Lower lobe of right lung (tissue), 2 donors: ENCODE results near the gene PTPN5. TPM values are rescaled to one million over a fixed set of nuclear protein-coding genes. Genes with fewer than 3 reads are reported as not detected.

ENCODE experiments used
- ATAC-seq, 2 donors: fragments of 200-7000 bp; cut with Tn5 transposase; one replicate each; pipeline ENCODE4 v1.9.1; 2020 to 2022; ENCODE audit warnings: mild to moderate bottlenecking in 2 of 2, moderate library complexity in 2 of 2
- DNase-seq: peaks from one replicate; pipeline ENCODE4 v3.0.0-alpha.2; 2020
- H3K27ac ChIP-seq: fragments of 200-600 bp; one replicate; pipeline ENCODE4 v1.8.0; 2022
- H3K27me3 ChIP-seq: fragments of 200-600 bp; one replicate; pipeline ENCODE4 v1.8.0; 2022; ENCODE audit warnings: low read depth
- H3K36me3 ChIP-seq: fragments of 200-600 bp; one replicate; pipeline ENCODE4 v1.8.0; 2022; ENCODE audit warnings: mild to moderate bottlenecking
- H3K4me1 ChIP-seq: fragments of 200-600 bp; one replicate; pipeline ENCODE4 v1.8.0; 2022
- H3K4me3 ChIP-seq: fragments of 200-600 bp; one replicate; pipeline ENCODE4 v1.8.0; 2022; ENCODE audit warnings: mild to moderate bottlenecking
- H3K9me3 ChIP-seq: fragments of 200-600 bp; one replicate; pipeline ENCODE4 v1.8.0; 2022
- CTCF ChIP-seq: fragments of 200-600 bp; IDR thresholded peaks from one replicate; pipeline ENCODE4 v1.8.0; 2022; ENCODE audit warnings: antibody characterized with exemption, mild to moderate bottlenecking
- intact Hi-C: fragments of 100-400 bp; cut with DNase I; formaldehyde crosslinking; loops from one replicate; pipeline ENCODE4 v1.11.0; 2022
- total RNA-seq: library from RNA; stranded (reverse); fragmentation: NEBNext Ultra II Directional; extraction: Animal tissue kit (Norgen Biotek cat#: 25700); gene quantifications from one replicate; pipeline ENCODE4 v1.2.1, GENCODE V29; 2021
- donor health status: DM: no; HTN: yes; CAD: no; lungs with severe emphysema.

The PTPN5 gene
- total RNA-seq, 1 donor from 2014 or later: 0.80 TPM

DNA sequence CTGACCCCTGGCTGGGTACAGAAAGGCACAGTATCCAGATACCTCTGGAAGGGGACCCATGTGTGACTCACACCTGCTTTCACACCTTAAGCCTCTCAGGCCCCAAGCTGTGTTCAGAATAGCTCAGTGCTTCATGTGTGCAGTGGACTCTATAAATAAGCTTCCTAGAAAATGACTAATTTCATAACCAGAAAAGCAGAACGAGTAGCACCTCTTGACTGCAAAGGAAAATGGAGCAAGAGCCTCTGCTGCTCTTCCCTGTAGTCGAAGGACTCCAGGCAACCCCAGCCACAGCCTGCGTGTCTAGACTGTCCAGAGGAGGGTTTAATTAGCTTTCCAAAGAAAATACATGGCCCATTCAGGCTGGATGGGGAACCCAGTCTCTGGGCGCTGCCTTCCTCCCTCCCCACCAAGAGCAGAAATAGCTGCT, 23.1 kb downstream of the PTPN5 start:
- no peaks in the 10 kb centered on the region for H3K9me3 ChIP-seq
- intact Hi-C loops: no loop called here
- no peaks in the 10 kb centered on the region for H3K4me1 ChIP-seq
- DNase-seq (no peak), ATAC-seq (peak; percentile 23 to 24)
- H3K36me3 ChIP-seq: no peaks in the 10 kb centered on the region
- H3K27me3 ChIP-seq: no peaks in the 10 kb centered on the region
- no peak overlapping the region for H3K4me3 ChIP-seq
- no peak for TF ChIP-seq CTCF
- no peak overlapping the region for H3K27ac ChIP-seq

- Histone ChIP-seq H3K4me1 (no peaks in the 10 kb centered on the region), H3K4me3 (no peak overlapping the region), H3K27ac (no peak overlapping the region), H3K9me3 (no peaks in the 10 kb centered on the region), H3K36me3 (no peaks in the 10 kb centered on the region), H3K27me3 (no peaks in the 10 kb centered on the region)
- intact Hi-C loops: no loop called here
- no peak for TF ChIP-seq CTCF
- ATAC-seq: no peak
- DNase-seq: no peak
Observed at GRCh38 chr11:18766015-18766414, 25.6 kb downstream of the PTPN5 start.

DNA sequence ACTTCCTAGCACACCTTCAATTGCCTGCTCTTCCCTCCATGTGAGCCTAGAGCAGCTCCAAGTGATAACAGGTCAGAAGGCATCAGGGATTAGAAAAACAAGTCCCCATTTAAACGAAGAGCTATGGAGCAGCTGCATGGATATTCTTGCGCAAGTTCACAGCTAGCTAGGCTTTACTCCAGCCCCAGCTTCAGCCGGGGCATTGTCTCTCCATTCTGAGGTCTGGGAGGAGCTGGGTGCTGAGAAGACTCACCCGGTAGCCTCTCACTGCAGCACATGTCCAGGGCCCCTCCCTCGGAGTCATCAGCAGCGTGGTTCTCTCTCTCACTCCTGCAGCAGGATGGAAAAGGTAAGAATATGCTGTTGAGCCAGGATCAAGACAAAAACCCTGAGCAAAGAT, 26.0 kb downstream of the PTPN5 start:
- H3K27ac ChIP-seq: no peak overlapping the region
- no peaks in the 10 kb centered on the region for H3K36me3 ChIP-seq
- H3K4me1 ChIP-seq: no peaks in the 10 kb centered on the region
- DNase-seq (no peak), ATAC-seq (peak; percentile 26 to 29)
- H3K4me3 ChIP-seq: no peak overlapping the region
- intact Hi-C loops: no loop called here
- no peaks in the 10 kb centered on the region for H3K27me3 ChIP-seq
- no peaks in the 10 kb centered on the region for H3K9me3 ChIP-seq
- no peak for TF ChIP-seq CTCF

GRCh38 chr11:18761741-18762140, 29.9 kb downstream of the PTPN5 start:
- Histone ChIP-seq H3K9me3 (no peaks in the 10 kb centered on the region), H3K4me3 (no peak overlapping the region), H3K4me1 (no peaks in the 10 kb centered on the region), H3K36me3 (no peaks in the 10 kb centered on the region), H3K27ac (no peak overlapping the region), H3K27me3 (no peaks in the 10 kb centered on the region)
- ATAC-seq: no peak
- DNase-seq: no peak
- no peak for TF ChIP-seq CTCF
- intact Hi-C loops: no loop called here

DNA sequence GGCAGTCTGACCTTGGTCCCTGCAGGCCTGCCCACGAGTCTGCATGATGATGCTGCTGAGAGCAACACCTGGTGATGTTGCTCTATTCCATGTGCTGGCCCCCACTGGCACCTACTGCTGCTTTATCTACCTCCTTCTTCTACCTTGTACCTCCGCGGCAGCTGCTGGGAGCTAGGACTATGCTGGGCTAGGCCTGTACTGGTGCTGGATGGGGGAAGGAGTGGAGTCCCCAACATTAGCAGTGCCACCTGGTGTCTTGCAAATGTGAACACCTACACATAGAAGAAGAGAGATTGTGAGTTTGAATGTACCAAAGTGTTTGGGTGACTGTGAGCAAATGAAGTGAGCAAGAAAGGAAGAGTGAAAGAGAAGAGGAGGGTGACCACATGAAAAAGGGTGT, 30.5 kb downstream of the PTPN5 start:
- no peak for TF ChIP-seq CTCF
- no peaks in the 10 kb centered on the region for H3K4me1 ChIP-seq
- H3K36me3 ChIP-seq: no peaks in the 10 kb centered on the region
- ATAC-seq (no peak), DNase-seq (no peak)
- H3K27ac ChIP-seq: no peak overlapping the region
- H3K9me3 ChIP-seq: no peaks in the 10 kb centered on the region
- no peaks in the 10 kb centered on the region for H3K27me3 ChIP-seq
- no peak overlapping the region for H3K4me3 ChIP-seq
- intact Hi-C loops: no loop called here

GRCh38 chr11:18757811-18758210, 33.8 kb downstream of the PTPN5 start:
- DNase-seq (no peak), ATAC-seq (no peak)
- intact Hi-C loops: no loop called here
- TF ChIP-seq CTCF: no peak
- Histone ChIP-seq H3K4me1 (no peaks in the 10 kb centered on the region), H3K27me3 (no peaks in the 10 kb centered on the region), H3K36me3 (no peaks in the 10 kb centered on the region), H3K9me3 (no peaks in the 10 kb centered on the region), H3K4me3 (no peak overlapping the region), H3K27ac (no peak overlapping the region)
